ENCODE measurements around the gene HAUS1. TPM values are rescaled to one million over a fixed set of nuclear protein-coding genes. Genes with fewer than 3 reads are reported as not detected.

Gene HAUS1
- total and polyA plus RNA-seq, 2 experiments from 2014 or later = 163 to 216 TPM

GRCh38 chr18:46141199-46141598 is 37.0 kb downstream of the HAUS1 start:
- Histone ChIP-seq H3K27me3 (ENCODE audit: insufficient read depth) (no peaks in the 10 kb centered on the region), H3K36me3 (ENCODE audit: insufficient read depth) (no peaks in the 10 kb centered on the region), H3K27ac (ENCODE audit: low read depth) (no peak overlapping the region), H3K4me2 (no peak overlapping the region), H3F3A (replicated peaks; ENCODE audit: low read depth) (no peaks in the 10 kb centered on the region), H3K4me3 (no peak overlapping the region), H3K4me1 (ENCODE audit: insufficient read depth) (peaks cover 8% of the 10 kb centered on the region; the same call in 1 of the 2 replicates), H4K20me1 (replicated peaks; ENCODE audit: insufficient read depth) (no peaks in the 10 kb centered on the region), H3K79me2 (replicated peaks; ENCODE audit: insufficient read depth) (no peaks in the 10 kb centered on the region), H2AFZ (no peak overlapping the region), H3K9me2 (ENCODE audit: insufficient read depth) (no peaks in the 10 kb centered on the region)
- Mint-ChIP-seq H3K27ac (no peak overlapping the region), H3K4me3 (no peak overlapping the region), H3K36me3 (ENCODE audit: low read depth) (no peaks in the 10 kb centered on the region), H3K4me1 (peaks cover 14% of the 10 kb centered on the region), H3K9me3 (no peaks in the 10 kb centered on the region; the same call in 2 of the 3 replicates), H3K27me3 (ENCODE audit: insufficient read depth, low read depth, poor library complexity) (no peaks in the 10 kb centered on the region)
- no peak for DNase-seq (ENCODE audit: low spot score)
- no peak for TF ChIP-seq JUNB (IDR thresholded peaks at IDR 0.05; ENCODE audit: unreplicated experiment)
- no peak for TF ChIP-seq CREB1 (CRISPR knock-in tag; IDR thresholded peaks at IDR 0.05; ENCODE audit: low read depth)
- TF ChIP-seq POLR2AphosphoS5 (IDR thresholded peaks at IDR 0.05; ENCODE audit: low read depth) = no peak
- no peak for TF ChIP-seq CTCF (conservative IDR thresholded peaks at IDR 0.05; ENCODE audit: low read depth in 2 of 2)
- no peak for TF ChIP-seq STAT1 (IDR thresholded peaks at IDR 0.05; ENCODE audit: unreplicated experiment)
- TF ChIP-seq EZH2phosphoT487 (IDR thresholded peaks at IDR 0.05; ENCODE audit: unreplicated experiment) = no peak
- no peak for TF ChIP-seq ZNF331 (CRISPR knock-in tag; IDR thresholded peaks at IDR 0.05; ENCODE audit: low read depth)
- no peak for TF ChIP-seq REST (IDR thresholded peaks at IDR 0.05; ENCODE audit: unreplicated experiment)
- no peak for TF ChIP-seq EZH2 (IDR thresholded peaks at IDR 0.05; ENCODE audit: low read depth, unreplicated experiment)
- no peak for TF ChIP-seq NANOG (IDR thresholded peaks at IDR 0.05; ENCODE audit: borderline replicate concordance)
- TF ChIP-seq ETS1 (IDR thresholded peaks at IDR 0.05) = no peak
- no peak for TF ChIP-seq ZNF462 (CRISPR knock-in tag; IDR thresholded peaks at IDR 0.05)
- TF ChIP-seq ZNF114 (CRISPR knock-in tag; IDR thresholded peaks at IDR 0.05) = no peak
- no peak for ATAC-seq

Data from GM23338 (cell line).